GM12878 (cell line): ENCODE results near the gene IRF4. TPM values are rescaled to one million over a fixed set of nuclear protein-coding genes. Genes with fewer than 3 reads are reported as not detected.

Source experiments
- ASH2L ChIP-seq: fragments of 300-600, 200-600 bp; sonication (generic); IDR thresholded peaks from 2 replicates; pipeline ENCODE4 v1.6.1; 2017; ENCODE audit warnings: low read depth, mild to moderate bottlenecking, borderline replicate concordance
- BCL11A ChIP-seq: IDR thresholded peaks from 2 replicates; pipeline ENCODE4 v1.6.1; 2011; ENCODE audit warnings: low read depth, low read length
- BCL3 ChIP-seq: IDR thresholded peaks from 2 replicates; pipeline ENCODE4 v1.6.1; 2011; ENCODE audit warnings: borderline replicate concordance, low read depth, mild to moderate bottlenecking, moderate library complexity, low read length; ENCODE audit not compliant: insufficient read depth, poor library complexity, severe bottlenecking
- CBFB ChIP-seq: IDR thresholded peaks from 2 replicates; pipeline ENCODE4 v1.6.1; 2016; ENCODE audit warnings: antibody characterized with exemption, low read depth
- CEBPB ChIP-seq, 2 experiments: fragments of 150-350 bp in 1 of 2; IDR thresholded peaks; 2 replicates each; pipeline ENCODE4 v1.6.1; 2012 to 2014; ENCODE audit warnings: low read depth in 2 of 2, low read length in 2 of 2, borderline replicate concordance in 1 of 2, inconsistent platforms in 1 of 2
- E4F1 ChIP-seq: fragments of 450-650 bp; IDR thresholded peaks from 2 replicates; pipeline ENCODE4 v1.6.1; 2018; ENCODE audit warnings: borderline replicate concordance, mild to moderate bottlenecking; ENCODE audit not compliant: partially characterized antibody
- ETV6 ChIP-seq, 2 experiments: fragments of 450-650 bp in 1 of 2; IDR thresholded peaks in 1 of 2; conservative IDR thresholded peaks in 1 of 2; 2 replicates each; pipeline ENCODE4 v1.6.1; 2014; ENCODE audit warnings: antibody characterized with exemption in 1 of 2, borderline replicate concordance in 1 of 2, low read depth in 1 of 2, mild to moderate bottlenecking in 1 of 2, moderate library complexity in 1 of 2
- IKZF2 ChIP-seq, 2 experiments: fragments of 450-650 bp; IDR thresholded peaks; 2 replicates each; pipeline ENCODE4 v1.6.1; 2017; ENCODE audit warnings: mild to moderate bottlenecking in 2 of 2, moderate library complexity in 2 of 2
- NFYA ChIP-seq: IDR thresholded peaks from 2 replicates; pipeline ENCODE4 v1.6.1; 2011; ENCODE audit warnings: low read depth, mild to moderate bottlenecking, low read length, improper control_type of control experiment, borderline replicate concordance
- PML ChIP-seq: IDR thresholded peaks from 2 replicates; pipeline ENCODE4 v1.6.1; 2012; ENCODE audit warnings: low read length, inconsistent platforms
- POU2F2 ChIP-seq: IDR thresholded peaks from 3 replicates; pipeline ENCODE4 v1.6.1; 2011; ENCODE audit warnings: low read depth, mild to moderate bottlenecking, low read length, borderline replicate concordance
- RAD21 ChIP-seq: IDR thresholded peaks from 2 replicates; pipeline ENCODE4 v1.6.1; 2011; ENCODE audit warnings: mild to moderate bottlenecking, low read depth, low read length, moderate library complexity; ENCODE audit not compliant: insufficient read depth
- RELA ChIP-seq: fragments of 450-650 bp; IDR thresholded peaks from 2 replicates; pipeline ENCODE4 v1.8.0; 2014; ENCODE audit warnings: borderline replicate concordance; ENCODE audit not compliant: partially characterized antibody
- REST ChIP-seq: IDR thresholded peaks from 2 replicates; pipeline ENCODE4 v1.6.1; 2012; ENCODE audit warnings: mild to moderate bottlenecking, low read depth, low read length
- SMARCA5 ChIP-seq: fragments of 450-650 bp; IDR thresholded peaks from 2 replicates; pipeline ENCODE4 v1.6.1; 2017; ENCODE audit warnings: mild to moderate bottlenecking
- SREBF1 ChIP-seq: IDR thresholded peaks from 2 replicates; pipeline ENCODE4 v1.6.1; 2012; ENCODE audit warnings: mild to moderate bottlenecking, low read length
- STAT1 ChIP-seq: fragments of 450-650 bp; conservative IDR thresholded peaks from 2 replicates; pipeline ENCODE4 v1.6.1; 2014; ENCODE audit warnings: antibody characterized with exemption, mild to moderate bottlenecking
- USF2 ChIP-seq: IDR thresholded peaks from 2 replicates; pipeline ENCODE4 v1.6.1; 2011; ENCODE audit warnings: low read depth, low read length, improper control_type of control experiment, borderline replicate concordance
- YBX1 ChIP-seq: fragments of 450-650 bp; IDR thresholded peaks from 2 replicates; pipeline ENCODE4 v1.6.1; 2016; ENCODE audit warnings: antibody characterized with exemption
- ZBED1 ChIP-seq: IDR thresholded peaks from 2 replicates; pipeline ENCODE4 v1.6.1; 2016; ENCODE audit warnings: borderline replicate concordance
- ZNF24 ChIP-seq: fragments of 450-650 bp; IDR thresholded peaks from 2 replicates; pipeline ENCODE4 v1.6.1; 2017; ENCODE audit warnings: antibody characterized with exemption, mild to moderate bottlenecking
- ZNF274 ChIP-seq: IDR thresholded peaks from one replicate; pipeline ENCODE4 v1.8.0; 2011; ENCODE audit not compliant: insufficient read length, insufficient read depth
- polyA plus RNA-seq, 11 experiments: library from polyadenylated mRNA; depleted of rRNA in 4 of 11; unstranded in 6 of 11; stranded (reverse) in 5 of 11; fragments of >200 nt; fragmentation: Nextera tagmentation in 4 of 11; fragmentation: Illumina TruSeq in 1 of 11; extraction: Ambion mirVana in 4 of 11; extraction: Trizol in 1 of 11; gene quantifications; 1 replicate in 1 of 11; 2 replicates in 10 of 11; pipeline versions ENCODE4 v1.2.1 to v1.2.3, GENCODE V29; 2011 to 2016; ENCODE audit warnings: inconsistent platforms in 2 of 11, missing spikeins in 2 of 11, low read depth in 1 of 11
- total RNA-seq, 4 experiments: library from RNA; depleted of rRNA in 3 of 4; stranded (reverse); fragments of >200 nt in 3 of 4; fragmentation: Illumina TruSeq in 1 of 4; extraction: Trizol in 1 of 4; gene quantifications; 2 replicates each; pipeline versions ENCODE4 v1.2.1 to v1.2.3, GENCODE V29; 2013 to 2021

The IRF4 gene
- total and polyA plus RNA-seq, 10 of the 15 experiments (the other 5 are each of a cell fraction or from before 2014, with no cell fraction given): 50.0 to 495 (median 257) TPM

GRCh38 chr6:355373-356208 is 36.0 kb upstream of the IRF4 start (continued):
- TF ChIP-seq REST: no peak
- 0 out of 2 replicates have a peak, but pooled peaks have one; percentile 7 for TF ChIP-seq CBFB
- no peak for TF ChIP-seq BCL11A
- no peak for TF ChIP-seq SREBF1
- no peak for TF ChIP-seq E4F1
- TF ChIP-seq RAD21: 0 out of 2 replicates have a peak, but pooled peaks have one; percentile 0
- TF ChIP-seq USF2: no peak
- no peak for TF ChIP-seq ETV6 (conservative IDR thresholded peaks at IDR 0.05 in 1 of 2, IDR thresholded peaks at IDR 0.05 in 1 of 2; ENCODE audit: borderline replicate concordance in 1 of 2, low read depth in 1 of 2)
- no peak for TF ChIP-seq ZNF24
- no peak; a peak in 1 of 4 replicates for TF ChIP-seq IKZF2 (IDR thresholded peaks at IDR 0.05)
- no peak for TF ChIP-seq ZNF274
- no peak for TF ChIP-seq STAT1
- TF ChIP-seq ZBED1: no peak
- no peak for TF ChIP-seq NFYA
- peak; percentile 57; the same call in 1 of the 3 replicates for TF ChIP-seq POU2F2
- TF ChIP-seq CEBPB (IDR thresholded peaks at IDR 0.05; ENCODE audit: borderline replicate concordance in 1 of 2, low read depth in 2 of 2, low read length in 2 of 2): no peak
- no peak for TF ChIP-seq YBX1
- TF ChIP-seq SMARCA5: 0 out of 2 replicates have a peak, but pooled peaks have one; percentile 34
- no peak for TF ChIP-seq RELA
- no peak for TF ChIP-seq PML
- no peak for TF ChIP-seq ASH2L
- TF ChIP-seq BCL3: no peak
